Neuronal stem cell (in vitro differentiated cells): ENCODE results near the gene BRIP1.

Source experiments
- DNase-seq: peaks from one replicate; pipeline ENCODE4 v3.0.0-alpha.2; 2013; ENCODE audit warnings: low spot score
- H2AFZ ChIP-seq: one replicate; pipeline ENCODE4 v1.6.1; 2013; ENCODE audit warnings: mild to moderate bottlenecking, low read length, inconsistent platforms
- H2AK5ac ChIP-seq: 2 replicates; pipeline ENCODE4 v1.6.1; 2013; ENCODE audit warnings: low read depth, mild to moderate bottlenecking, inconsistent platforms, low read length, moderate library complexity, mixed read lengths
- H2BK120ac ChIP-seq: 2 replicates; pipeline ENCODE4 v1.6.1; 2013; ENCODE audit warnings: low read depth, mild to moderate bottlenecking, inconsistent platforms, low read length, moderate library complexity, mixed read lengths
- H2BK12ac ChIP-seq: one replicate; pipeline ENCODE4 v1.6.1; 2013; ENCODE audit warnings: low read length, inconsistent platforms
- H2BK15ac ChIP-seq: 2 replicates; pipeline ENCODE4 v1.6.1; 2013; ENCODE audit warnings: mild to moderate bottlenecking, low read length, inconsistent platforms, mixed read lengths
- H2BK5ac ChIP-seq: one replicate; pipeline ENCODE4 v1.6.1; 2013; ENCODE audit warnings: inconsistent platforms, mild to moderate bottlenecking, low read length, moderate library complexity
- H3K14ac ChIP-seq: one replicate; pipeline ENCODE4 v1.6.1; 2013; ENCODE audit warnings: low read length, inconsistent platforms
- H3K18ac ChIP-seq: 2 replicates; pipeline ENCODE4 v1.6.1; 2013; ENCODE audit warnings: low read length, inconsistent platforms
- H3K23ac ChIP-seq: 2 replicates; pipeline ENCODE4 v1.6.1; 2013; ENCODE audit warnings: low read depth, mild to moderate bottlenecking, mixed read lengths, low read length, inconsistent platforms; ENCODE audit not compliant: poor library complexity
- H3K27ac ChIP-seq: replicated peaks from 3 replicates; pipeline ENCODE4 v1.5.1; 2013; ENCODE audit warnings: low read length, inconsistent platforms
- H3K27me3 ChIP-seq, 3 experiments: 2 replicates each; pipeline ENCODE4 v1.6.1; 2013; ENCODE audit warnings: low read length in 3 of 3, mild to moderate bottlenecking in 2 of 3, inconsistent platforms in 1 of 3, low read depth in 1 of 3, mixed read lengths in 1 of 3, moderate library complexity in 1 of 3; ENCODE audit not compliant: control insufficient read depth in 3 of 3, insufficient read depth in 3 of 3
- H3K36me3 ChIP-seq, 2 donors: replicated peaks in 1 of 2; 2 replicates each; pipeline ENCODE4 v1.6.1; 2013; ENCODE audit warnings: low read length in 2 of 2; ENCODE audit not compliant: control insufficient read depth in 2 of 2, insufficient read depth in 2 of 2
- H3K4ac ChIP-seq: 2 replicates; pipeline ENCODE4 v1.6.1; 2013; ENCODE audit warnings: inconsistent platforms, mild to moderate bottlenecking, low read length, moderate library complexity
- H3K4me1 ChIP-seq, 2 donors: 1 replicate in 1 of 2; 2 replicates in 1 of 2; pipeline ENCODE4 v1.6.1; 2013; ENCODE audit warnings: low read length in 2 of 2, low read depth in 1 of 2; ENCODE audit not compliant: control insufficient read depth in 2 of 2, insufficient read depth in 1 of 2
- H3K4me2 ChIP-seq: one replicate; pipeline ENCODE4 v1.6.1; 2013; ENCODE audit warnings: mild to moderate bottlenecking, low read length, inconsistent platforms; ENCODE audit not compliant: insufficient read depth, poor library complexity, severe bottlenecking
- H3K4me3 ChIP-seq, 2 donors: 2 replicates each; pipeline ENCODE4 v1.5.1; 2013; ENCODE audit warnings: low read length in 2 of 2, mild to moderate bottlenecking in 2 of 2, inconsistent platforms in 1 of 2, moderate library complexity in 1 of 2
- H3K79me1 ChIP-seq: one replicate; pipeline ENCODE4 v1.6.1; 2013; ENCODE audit warnings: low read depth, mild to moderate bottlenecking, inconsistent platforms, low read length, moderate library complexity
- H3K9ac ChIP-seq: one replicate; pipeline ENCODE4 v1.6.1; 2013; ENCODE audit warnings: mild to moderate bottlenecking, low read depth, low read length, inconsistent platforms; ENCODE audit not compliant: poor library complexity
- H3K9me3 ChIP-seq, 2 donors: replicated peaks in 1 of 2; 2 replicates each; pipeline versions ENCODE3 to v1.6.1; 2013; ENCODE audit warnings: low read length in 2 of 2, mild to moderate bottlenecking in 2 of 2, inconsistent platforms in 1 of 2, low read depth in 1 of 2, mixed read lengths in 1 of 2, moderate library complexity in 1 of 2; ENCODE audit not compliant: control insufficient read depth in 2 of 2, insufficient read depth in 1 of 2
- H4K8ac ChIP-seq: one replicate; pipeline ENCODE4 v1.6.1; 2013; ENCODE audit warnings: low read depth, mild to moderate bottlenecking, inconsistent platforms, low read length, moderate library complexity
- H4K91ac ChIP-seq: one replicate; pipeline ENCODE4 v1.6.1; 2013; ENCODE audit warnings: low read length, low read depth, mild to moderate bottlenecking, inconsistent platforms; ENCODE audit not compliant: poor library complexity
- WGBS, 2 donors: extraction: QIAGEN DNeasy Blood & Tissue Kit; methylation state at CpG; one replicate each; pipeline ENCODE4 v1.1.7; 2013; ENCODE audit warnings: missing lambda C conversion rate in 2 of 2, mixed read lengths in 1 of 2; ENCODE audit not compliant: insufficient read length in 2 of 2, insufficient replicate concordance in 1 of 2; ENCODE audit errors: extremely low coverage in 2 of 2; 5-methylcytosine and 5-hydroxymethylcytosine counted together

BRIP1 gene

DNA sequence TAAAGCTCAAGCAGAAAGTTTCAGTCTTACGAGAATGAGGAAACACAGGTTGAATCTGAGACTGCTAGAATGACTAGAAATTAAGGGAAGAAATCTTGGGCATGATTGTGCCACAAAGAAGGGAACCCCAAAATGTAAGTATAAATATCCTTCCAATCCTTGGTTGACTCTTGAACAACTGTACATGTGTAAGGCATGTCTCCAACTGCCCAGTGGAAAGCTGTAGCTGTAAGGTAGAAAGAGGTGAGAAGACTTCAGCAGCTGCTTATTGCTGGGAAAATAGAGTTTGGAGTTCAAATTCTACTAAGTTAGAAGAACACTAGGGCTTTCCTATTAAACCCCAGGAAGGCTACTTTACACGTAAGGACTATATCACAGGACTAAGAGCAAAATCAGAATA, 212.6 kb downstream of the BRIP1 start:
- Histone ChIP-seq H3K9me3 (peaks cover 2 to 3% of the 10 kb centered on the region in 2 donors), H3K27ac (no peak overlapping the region), H3K27me3 (no peaks in the 10 kb centered on the region), H3K4me1 (no peaks in the 10 kb centered on the region), H2BK15ac (no peak overlapping the region), H2BK5ac (no peak overlapping the region), H3K36me3 (no peaks in the 10 kb centered on the region), H3K14ac (no peak overlapping the region), H2BK120ac (no peak overlapping the region), H2BK12ac (no peak overlapping the region), H3K4ac (no peak overlapping the region), H4K8ac (no peak overlapping the region), H3K23ac (no peak overlapping the region), H3K18ac (no peak overlapping the region), H3K79me1 (no peaks in the 10 kb centered on the region), H3K4me2 (no peak overlapping the region), H2AFZ (no peak overlapping the region), H2AK5ac (no peak overlapping the region), H3K9ac (no peak overlapping the region), H4K91ac (no peak overlapping the region), H3K4me3 (no peak overlapping the region)
- WGBS, 2 donors = no CpG with 5 or more reads among the region's 2 CpGs
- no peak for DNase-seq

DNA sequence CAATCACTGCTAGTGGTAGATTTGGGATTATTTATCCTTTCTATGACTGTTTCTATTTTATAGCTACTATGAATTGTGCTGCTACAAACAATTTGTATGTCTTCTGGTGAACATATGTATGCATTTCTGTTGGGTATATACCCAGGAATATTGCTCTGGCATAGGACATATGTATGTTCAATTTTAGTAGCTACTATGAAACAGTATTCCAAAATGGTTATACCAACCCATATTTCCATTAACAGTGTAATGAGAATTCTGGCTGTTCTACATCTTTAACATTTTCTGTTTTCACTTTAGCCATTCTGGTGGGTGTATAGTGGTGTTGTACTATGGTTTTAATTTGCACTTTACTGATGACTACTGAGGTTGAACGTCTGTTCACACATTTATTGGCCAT, 214.7 kb downstream of the BRIP1 start:
- no peak overlapping the region for H3K14ac ChIP-seq
- H2AFZ ChIP-seq = no peak overlapping the region
- H4K91ac ChIP-seq = no peak overlapping the region
- no peak overlapping the region for H4K8ac ChIP-seq
- H3K27ac ChIP-seq = no peak overlapping the region
- no peak overlapping the region for H3K4me3 ChIP-seq
- no peak overlapping the region for H3K9ac ChIP-seq
- no peak overlapping the region for H3K4me2 ChIP-seq
- no peaks in the 10 kb centered on the region for H3K4me1 ChIP-seq
- no peak overlapping the region for H2AK5ac ChIP-seq
- no peak overlapping the region for H2BK15ac ChIP-seq
- no peak overlapping the region for H3K18ac ChIP-seq
- no peaks in the 10 kb centered on the region for H3K27me3 ChIP-seq
- H3K4ac ChIP-seq = no peak overlapping the region
- no peak overlapping the region for H2BK5ac ChIP-seq
- no peak overlapping the region for H3K23ac ChIP-seq
- H3K79me1 ChIP-seq = no peaks in the 10 kb centered on the region
- no peak overlapping the region for H2BK120ac ChIP-seq
- no peaks in the 10 kb centered on the region for H3K36me3 ChIP-seq
- peaks cover 2 to 3% of the 10 kb centered on the region in 2 donors for H3K9me3 ChIP-seq
- no peak overlapping the region for H2BK12ac ChIP-seq
- DNase-seq = no peak
- no CpG with 5 or more reads among the region's 1 CpG for WGBS, 2 donors

DNA sequence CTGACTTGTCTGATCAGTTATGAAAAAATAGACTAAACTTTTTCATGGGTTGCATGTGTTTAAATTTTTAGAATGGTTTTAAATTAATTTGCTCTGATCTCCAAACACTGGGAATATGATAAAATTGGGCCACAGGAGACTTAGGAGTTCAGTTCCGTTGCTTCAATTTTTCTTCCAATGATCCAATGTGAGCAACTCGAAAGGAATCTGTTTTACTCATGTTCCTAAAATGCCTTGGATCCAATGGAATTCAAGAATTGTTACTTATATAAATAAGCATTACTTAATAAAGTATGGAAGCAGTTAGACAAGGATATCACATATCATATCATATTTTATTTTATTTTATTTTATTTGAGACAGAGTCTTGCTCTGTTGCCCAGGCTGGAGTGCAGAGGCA, 216.3 kb downstream of the BRIP1 start:
- no CpG with 5 or more reads among the region's 2 CpGs for WGBS, 2 donors
- Histone ChIP-seq H4K8ac (no peak overlapping the region), H3K4me2 (no peak overlapping the region), H3K9ac (no peak overlapping the region), H3K18ac (no peak overlapping the region), H2BK120ac (no peak overlapping the region), H3K9me3 (peaks cover 2 to 3% of the 10 kb centered on the region in 2 donors), H2BK5ac (no peak overlapping the region), H3K36me3 (no peaks in the 10 kb centered on the region), H2AFZ (no peak overlapping the region), H2BK12ac (no peak overlapping the region), H3K4me1 (no peaks in the 10 kb centered on the region), H3K27ac (no peak overlapping the region), H3K23ac (no peak overlapping the region), H3K27me3 (no peaks in the 10 kb centered on the region), H3K79me1 (no peaks in the 10 kb centered on the region), H4K91ac (no peak overlapping the region), H2AK5ac (no peak overlapping the region), H3K14ac (no peak overlapping the region), H2BK15ac (no peak overlapping the region), H3K4ac (no peak overlapping the region), H3K4me3 (no peak overlapping the region)
- DNase-seq = no peak

DNA sequence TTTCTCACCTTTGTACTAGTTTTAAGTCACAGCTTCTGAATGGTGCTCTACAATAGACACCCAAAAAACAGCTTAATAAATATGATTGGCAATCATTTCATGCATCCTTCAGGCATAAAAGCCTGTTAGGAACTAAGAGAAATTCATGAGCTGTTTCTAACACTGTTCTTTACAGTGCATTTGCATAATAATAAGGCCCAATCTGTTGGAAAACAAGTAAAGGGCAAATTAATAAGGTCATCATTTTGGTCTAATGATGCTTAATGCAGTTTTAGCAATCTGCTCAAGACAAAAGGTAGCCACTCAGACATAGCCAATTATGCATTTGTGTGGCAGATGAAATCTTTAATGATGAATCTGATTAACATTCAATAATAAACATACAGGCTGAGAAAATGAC, 216.8 kb downstream of the BRIP1 start:
- no peak overlapping the region for H3K23ac ChIP-seq
- no peaks in the 10 kb centered on the region for H3K27me3 ChIP-seq
- no peak overlapping the region for H2AK5ac ChIP-seq
- H3K4me1 ChIP-seq = no peaks in the 10 kb centered on the region
- no peak overlapping the region for H3K27ac ChIP-seq
- H3K36me3 ChIP-seq = no peaks in the 10 kb centered on the region
- H3K9me3 ChIP-seq = peaks cover 2 to 3% of the 10 kb centered on the region in 2 donors
- H2BK5ac ChIP-seq = no peak overlapping the region
- no peak overlapping the region for H3K4me3 ChIP-seq
- no peak overlapping the region for H2BK15ac ChIP-seq
- H4K8ac ChIP-seq = no peak overlapping the region
- no peak overlapping the region for H4K91ac ChIP-seq
- no peak overlapping the region for H2BK120ac ChIP-seq
- no peak overlapping the region for H3K9ac ChIP-seq
- no peaks in the 10 kb centered on the region for H3K79me1 ChIP-seq
- H2AFZ ChIP-seq = no peak overlapping the region
- H3K4me2 ChIP-seq = no peak overlapping the region
- no peak overlapping the region for H3K14ac ChIP-seq
- no peak overlapping the region for H3K4ac ChIP-seq
- no peak overlapping the region for H3K18ac ChIP-seq
- no peak for DNase-seq
- H2BK12ac ChIP-seq = no peak overlapping the region
